Activated CD8-positive, alpha-beta memory T cell treated with anti-CD3 and anti-CD28 coated beads, Interleukin-2, amount 10 ng/mL, durations not matched to agents 7 days and 5 days (primary cell): ENCODE results near the gene FLOT1. TPM values are rescaled to one million over a fixed set of nuclear protein-coding genes. Genes with fewer than 3 reads are reported as not detected.
A peak's percentile ranks its signal among the peaks of the same experiment; 100 is the strongest.
"Not testable (repeated sequence)": the region's sequence is repeated elsewhere in the genome, so short reads cannot be mapped to it uniquely, and the experiment has no call there.

Experiments used
- ATAC-seq: fragments of 150-1000 bp; cut with Tn5 transposase; one replicate; pipeline ENCODE4 v1.10.0; 2021; ENCODE audit warnings: moderate library complexity
- CTCF ChIA-PET: fragments of 350-600 bp; sonication (Branson Sonifier 250); formaldehyde crosslinking; loops from one replicate; lab custom pipeline; 2021; ENCODE audit warnings: antibody characterized with exemption; lab: Charles Lee
- DNase-seq: peaks from one replicate; pipeline ENCODE4 v3.0.0-alpha.2; 2020
- H3K27ac Mint-ChIP-seq: one replicate; pipeline ENCODE4 v1.8.0; 2021; ENCODE audit warnings: mild to moderate bottlenecking, mixed read lengths
- H3K27me3 Mint-ChIP-seq: one replicate; pipeline ENCODE4 v1.8.0; 2021; ENCODE audit warnings: mixed read lengths
- H3K36me3 Mint-ChIP-seq: one replicate; pipeline ENCODE4 v1.8.0; 2021; ENCODE audit warnings: mild to moderate bottlenecking, mixed read lengths
- H3K4me1 Mint-ChIP-seq: one replicate; pipeline ENCODE4 v1.8.0; 2021; ENCODE audit warnings: mixed read lengths
- H3K4me3 Mint-ChIP-seq: one replicate; pipeline ENCODE4 v1.8.0; 2021; ENCODE audit warnings: mild to moderate bottlenecking, moderate library complexity, mixed read lengths
- H3K9me3 Mint-ChIP-seq: one replicate; pipeline ENCODE4 v1.8.0; 2022; ENCODE audit warnings: low read depth, mixed read lengths
- total RNA-seq, 2 experiments: library from RNA; stranded (reverse); gene quantifications; one replicate each; pipeline ENCODE4 v1.2.3, GENCODE V29; 2021

FLOT1 gene
- total RNA-seq, 2 experiments from 2014 or later = 165 to 184 TPM

DNA sequence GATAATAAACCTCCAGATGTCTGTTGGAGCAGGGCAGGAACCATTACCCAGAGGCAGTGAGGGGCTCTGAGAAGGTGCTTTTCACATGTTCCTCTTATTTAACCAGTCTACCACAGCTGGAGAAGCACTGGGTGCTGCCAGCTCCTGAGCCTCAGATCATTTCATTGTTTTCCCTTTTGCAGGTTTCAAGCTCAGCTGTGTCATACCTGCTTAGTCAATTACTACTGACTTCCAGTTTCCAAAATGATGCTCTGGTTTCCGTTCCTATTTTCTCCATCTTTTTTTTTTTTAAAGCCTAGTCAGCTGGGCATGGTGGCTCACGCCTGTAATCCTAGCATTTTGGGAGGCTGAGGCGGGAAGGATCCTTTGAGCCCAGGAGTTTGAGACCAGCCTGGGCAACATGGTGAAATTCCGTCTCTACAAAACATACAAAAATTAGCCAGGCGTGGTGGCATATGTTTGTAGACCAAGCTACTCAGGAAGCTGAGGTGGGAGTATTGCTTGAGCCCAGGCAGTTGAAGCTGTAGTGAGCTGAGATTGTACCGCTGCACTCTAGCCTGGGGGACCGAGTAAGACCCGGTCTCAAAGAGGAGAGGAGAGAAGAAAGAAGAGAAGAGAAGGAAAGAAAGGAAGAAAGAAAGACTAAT is 6.7 kb downstream of the FLOT1 start:
- H3K36me3 Mint-ChIP-seq = peaks cover 59% of the 10 kb centered on the region
- CTCF ChIA-PET = interaction anchor here (0.6 to 32.1 kb wide), 9 partner anchors 9 to 197 kb away, joined by 3 to 936 read pairs (median 4); partner anchors contain the start of genes ATAT1 and DHX16
- no peak for ATAC-seq
- H3K4me3 Mint-ChIP-seq = peak overlapping the region; percentile 51
- DNase-seq = no peak
- no peaks in the 10 kb centered on the region for H3K27me3 Mint-ChIP-seq
- H3K27ac Mint-ChIP-seq = peak overlapping the region; percentile 88
- H3K4me1 Mint-ChIP-seq = peaks cover 76% of the 10 kb centered on the region
- no peaks in the 10 kb centered on the region for H3K9me3 Mint-ChIP-seq

- Mint-ChIP-seq H3K9me3 (no peaks in the 10 kb centered on the region), H3K4me3 (no peak overlapping the region), H3K36me3 (peaks cover 39% of the 10 kb centered on the region), H3K27ac (no peak overlapping the region), H3K27me3 (no peaks in the 10 kb centered on the region), H3K4me1 (peaks cover 52% of the 10 kb centered on the region)
- CTCF ChIA-PET = interaction anchor here (0.6 to 32.1 kb wide), 17 partner anchors 9 to 348 kb away, joined by 3 to 936 read pairs (median 10); partner anchors contain the start of genes ATAT1, DHX16, FLOT1 and IER3
- ATAC-seq (no peak), DNase-seq (no peak)
Observed at GRCh38 chr6:30732237-30732943, 10.1 kb downstream of the FLOT1 start.

GRCh38 chr6:30730601-30731435 is 11.7 kb downstream of the FLOT1 start:
- Mint-ChIP-seq H3K9me3 (no peaks in the 10 kb centered on the region), H3K36me3 (peaks cover 32% of the 10 kb centered on the region), H3K27me3 (no peaks in the 10 kb centered on the region), H3K4me1 (peaks cover 38% of the 10 kb centered on the region), H3K4me3 (no peak overlapping the region), H3K27ac (peak overlapping the region; percentile 61)
- CTCF ChIA-PET = interaction anchor here (0.6 to 32.1 kb wide), 50 partner anchors 8 to 357 kb away, joined by 3 to 936 read pairs (median 5); partner anchors contain the start of genes ATAT1, C6orf136, DHX16 and FLOT1
- ATAC-seq (peak; percentile 94), DNase-seq (peak; percentile 91)

- CTCF ChIA-PET = interaction anchor here (0.7 to 32.1 kb wide), 7 partner anchors 12 to 359 kb away, joined by 3 to 936 read pairs (median 3); partner anchors contain the start of gene DHX16
- Mint-ChIP-seq H3K4me3 (no peak overlapping the region), H3K36me3 (peaks cover 45% of the 10 kb centered on the region), H3K4me1 (peaks cover 53% of the 10 kb centered on the region), H3K9me3 (no peaks in the 10 kb centered on the region), H3K27ac (peak overlapping the region; percentile 30), H3K27me3 (no peaks in the 10 kb centered on the region)
- no peak for ATAC-seq
- DNase-seq = no peak
Observed at GRCh38 chr6:30727920-30728553, 14.4 kb downstream of the FLOT1 start.

DNA sequence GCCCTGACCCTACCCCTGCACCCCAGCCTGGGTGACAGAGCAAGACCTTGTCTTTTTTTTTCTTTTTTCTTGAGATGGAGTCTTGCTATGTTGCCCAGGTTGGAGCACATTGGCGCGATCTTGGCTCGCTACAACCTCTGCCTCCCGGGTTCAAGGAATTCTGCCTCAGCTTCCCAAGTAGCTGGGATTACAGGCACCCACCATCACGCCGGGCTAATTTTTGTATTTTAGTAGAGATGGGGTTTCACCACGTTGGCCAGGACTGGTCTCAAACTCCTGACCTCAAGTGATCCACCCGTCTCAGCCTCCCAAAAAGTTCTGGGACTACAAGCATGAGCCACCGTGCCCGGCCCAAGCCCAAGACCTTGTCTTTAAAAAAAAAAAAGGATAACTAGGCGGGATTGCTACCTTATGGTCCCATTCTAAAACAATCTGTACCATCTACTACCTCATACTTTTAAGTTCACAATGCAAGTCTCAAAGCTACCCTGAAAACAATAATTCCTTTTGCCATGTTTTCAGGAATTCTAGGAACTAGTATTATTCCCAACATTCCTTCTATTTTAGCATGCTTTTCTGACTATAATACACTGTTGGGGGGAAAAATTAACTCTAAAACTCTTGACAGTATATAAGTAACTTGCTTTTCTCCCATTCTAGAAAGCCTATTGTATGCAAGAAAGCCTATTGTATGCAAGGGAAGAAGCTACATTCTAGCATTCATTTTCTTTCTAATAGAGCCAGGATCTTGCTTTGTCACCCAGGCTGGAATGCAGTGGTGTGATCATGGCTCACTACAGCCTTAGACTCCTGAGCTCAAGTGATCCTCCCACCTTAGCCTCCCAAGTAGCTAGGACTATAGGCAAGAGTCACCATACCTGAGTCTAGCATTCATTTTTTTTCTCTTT is 15.7 kb downstream of the FLOT1 start:
- Mint-ChIP-seq H3K36me3 (peaks cover 57% of the 10 kb centered on the region), H3K4me3 (no peak overlapping the region), H3K27ac (no peak overlapping the region), H3K4me1 (peaks cover 50% of the 10 kb centered on the region), H3K27me3 (no peaks in the 10 kb centered on the region), H3K9me3 (no peaks in the 10 kb centered on the region)
- CTCF ChIA-PET = interaction anchor here (0.5 to 32.1 kb wide), 6 partner anchors 10 to 360 kb away, joined by 3 to 936 read pairs (median 3); partner anchors contain the start of gene DHX16
- DNase-seq = no peak
- no peak for ATAC-seq

GRCh38 chr6:30725713-30726505 is 16.6 kb downstream of the FLOT1 start:
- no peaks in the 10 kb centered on the region for H3K27me3 Mint-ChIP-seq
- DNase-seq (no peak), ATAC-seq (no peak)
- H3K9me3 Mint-ChIP-seq = no peaks in the 10 kb centered on the region
- peak overlapping the region; percentile 52 for H3K27ac Mint-ChIP-seq
- H3K36me3 Mint-ChIP-seq = peaks cover 64% of the 10 kb centered on the region
- H3K4me1 Mint-ChIP-seq = peaks cover 45% of the 10 kb centered on the region
- no peak overlapping the region for H3K4me3 Mint-ChIP-seq
- CTCF ChIA-PET = interaction anchor here (0.5 to 32.1 kb wide), 6 partner anchors 51 to 361 kb away, joined by 3 to 936 read pairs (median 3); partner anchors contain the start of gene DHX16

GRCh38 chr6:30724906-30725667 is 17.4 kb downstream of the FLOT1 start:
- CTCF ChIA-PET = interaction anchor here (0.9 to 32.1 kb wide), 5 partner anchors 14 to 184 kb away, joined by 3 to 936 read pairs (median 3); partner anchors contain the start of gene DHX16
- H3K4me3 Mint-ChIP-seq = peak overlapping the region; percentile 42
- peaks cover 37% of the 10 kb centered on the region for H3K4me1 Mint-ChIP-seq
- H3K27ac Mint-ChIP-seq = peak overlapping the region; percentile 63
- no peaks in the 10 kb centered on the region for H3K27me3 Mint-ChIP-seq
- DNase-seq (no peak), ATAC-seq (no peak)
- H3K36me3 Mint-ChIP-seq = peaks cover 63% of the 10 kb centered on the region
- no peaks in the 10 kb centered on the region for H3K9me3 Mint-ChIP-seq

- Mint-ChIP-seq H3K36me3 (peaks cover 62% of the 10 kb centered on the region), H3K27ac (peak overlapping the region; percentile 95), H3K4me1 (peaks cover 38% of the 10 kb centered on the region), H3K4me3 (peak overlapping the region; percentile 99)
- ATAC-seq, DNase-seq, H3K27me3 Mint-ChIP-seq, H3K9me3 Mint-ChIP-seq: not testable (repeated sequence)
- CTCF ChIA-PET = interaction anchor here (1.4 to 32.1 kb wide), 11 partner anchors 7 to 242 kb away, joined by 3 to 936 read pairs (median 19); partner anchors contain the start of gene DHX16
Observed at GRCh38 chr6:30723843-30724741, 18.4 kb downstream of the FLOT1 start.

- H3K9me3 Mint-ChIP-seq, DNase-seq, ATAC-seq, H3K27me3 Mint-ChIP-seq: not testable (repeated sequence)
- Mint-ChIP-seq H3K4me1 (peaks cover 45% of the 10 kb centered on the region), H3K27ac (peak overlapping the region; percentile 95), H3K36me3 (peaks cover 62% of the 10 kb centered on the region), H3K4me3 (peak overlapping the region; percentile 99)
- CTCF ChIA-PET = interaction anchor here (0.7 to 32.1 kb wide), 18 partner anchors 8 to 364 kb away, joined by 3 to 936 read pairs (median 14); partner anchors contain the start of genes DHX16, FLOT1, MRPS18B and PPP1R10
Observed at GRCh38 chr6:30723159-30723842, 19.2 kb downstream of the FLOT1 start.
